Left ventricle myocardium inferior (tissue), 1 donor: ENCODE measurements around the gene CHD3. TPM values are rescaled to one million over a fixed set of nuclear protein-coding genes. Genes with fewer than 3 reads are reported as not detected.

Experiments
- DNase-seq: peaks from one replicate; pipeline ENCODE4 v3.0.0-alpha.2; 2020
- H3K27ac ChIP-seq: fragments of 200-600 bp; replicated peaks from 2 replicates; pipeline ENCODE4 v1.8.0; 2021
- H3K27me3 ChIP-seq: fragments of 200-600 bp; 2 replicates; pipeline ENCODE4 v1.8.0; 2021; ENCODE audit warnings: low read depth
- H3K36me3 ChIP-seq: fragments of 200-600 bp; 2 replicates; pipeline ENCODE4 v1.8.0; 2021
- H3K4me1 ChIP-seq: fragments of 200-600 bp; 2 replicates; pipeline ENCODE4 v1.8.0; 2021
- H3K4me3 ChIP-seq: fragments of 200-600 bp; 2 replicates; pipeline ENCODE4 v1.8.0; 2021; ENCODE audit warnings: mild to moderate bottlenecking, moderate library complexity
- H3K9me3 ChIP-seq: fragments of 200-600 bp; replicated peaks from 2 replicates; pipeline ENCODE4 v1.8.0; 2021
- intact Hi-C: fragments of 100-400 bp; cut with micrococcal nuclease; formaldehyde crosslinking; loops from one replicate; pipeline ENCODE4 v1.11.0; 2022
- total RNA-seq: library from RNA; stranded (reverse); fragmentation: NEBNext Ultra II Directional; extraction: Animal tissue kit (Norgen Biotek cat#: 25700); gene quantifications from one replicate; pipeline ENCODE4 v1.2.1, GENCODE V29; 2021
- TF ChIP-seq, protein P1 (sequence below): fragments of 200-600 bp; IDR thresholded peaks from 2 replicates; pipeline ENCODE4 v1.8.0; 2021; ENCODE audit warnings: antibody characterized with exemption, mild to moderate bottlenecking, borderline replicate concordance
- donor health status: DM: no; HTN: yes; CAD: no; lungs with severe emphysema.

CHD3 gene
- total RNA-seq, 1 donor from 2014 or later, result 15.6 TPM

DNA sequence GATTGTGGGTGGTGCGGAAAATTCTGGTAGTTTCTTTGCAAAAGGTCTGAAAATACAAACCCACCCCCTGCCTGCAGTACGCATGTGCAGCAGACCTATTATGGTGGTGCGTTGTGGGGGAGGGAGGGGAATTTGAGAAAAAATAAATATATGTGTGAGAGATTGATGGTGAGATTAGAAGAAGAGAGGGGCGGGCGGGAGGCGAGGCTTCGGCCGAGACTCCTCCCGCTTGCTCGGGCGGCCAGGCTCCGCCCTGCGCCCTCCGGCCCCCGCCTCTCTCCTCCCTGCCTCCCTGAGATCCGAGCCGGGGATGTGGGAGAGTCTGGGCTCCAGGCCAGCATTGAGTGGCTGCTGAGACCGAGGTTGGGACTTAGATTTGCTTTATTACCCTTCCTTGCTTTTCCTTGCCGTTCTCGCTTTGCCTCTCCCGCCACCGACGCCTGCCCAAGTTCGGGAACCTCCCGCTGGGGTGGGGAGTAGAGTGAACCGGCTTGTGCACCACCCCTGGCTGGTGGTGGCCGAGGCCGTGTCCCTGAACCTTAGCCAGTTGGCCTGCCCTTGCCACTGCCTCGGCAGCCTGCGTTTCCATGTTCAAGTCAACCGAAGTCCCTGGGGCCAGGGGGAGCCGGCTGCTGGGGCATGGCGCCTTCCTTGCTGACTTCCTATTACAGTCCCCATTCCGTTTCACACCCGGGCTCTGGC is 956 bp upstream of the CHD3 start:
- TF ChIP-seq, protein P1, sequence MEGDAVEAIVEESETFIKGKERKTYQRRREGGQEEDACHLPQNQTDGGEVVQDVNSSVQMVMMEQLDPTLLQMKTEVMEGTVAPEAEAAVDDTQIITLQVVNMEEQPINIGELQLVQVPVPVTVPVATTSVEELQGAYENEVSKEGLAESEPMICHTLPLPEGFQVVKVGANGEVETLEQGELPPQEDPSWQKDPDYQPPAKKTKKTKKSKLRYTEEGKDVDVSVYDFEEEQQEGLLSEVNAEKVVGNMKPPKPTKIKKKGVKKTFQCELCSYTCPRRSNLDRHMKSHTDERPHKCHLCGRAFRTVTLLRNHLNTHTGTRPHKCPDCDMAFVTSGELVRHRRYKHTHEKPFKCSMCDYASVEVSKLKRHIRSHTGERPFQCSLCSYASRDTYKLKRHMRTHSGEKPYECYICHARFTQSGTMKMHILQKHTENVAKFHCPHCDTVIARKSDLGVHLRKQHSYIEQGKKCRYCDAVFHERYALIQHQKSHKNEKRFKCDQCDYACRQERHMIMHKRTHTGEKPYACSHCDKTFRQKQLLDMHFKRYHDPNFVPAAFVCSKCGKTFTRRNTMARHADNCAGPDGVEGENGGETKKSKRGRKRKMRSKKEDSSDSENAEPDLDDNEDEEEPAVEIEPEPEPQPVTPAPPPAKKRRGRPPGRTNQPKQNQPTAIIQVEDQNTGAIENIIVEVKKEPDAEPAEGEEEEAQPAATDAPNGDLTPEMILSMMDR, result no peak
- Histone ChIP-seq H3K4me1 (peaks cover 58% of the 10 kb centered on the region), H3K9me3 (no peaks in the 10 kb centered on the region), H3K4me3 (peak overlapping the region; percentile 88), H3K36me3 (peaks cover 14% of the 10 kb centered on the region), H3K27ac (peak overlapping the region; percentile 98), H3K27me3 (no peaks in the 10 kb centered on the region)
- peak; percentile 93 for DNase-seq
- intact Hi-C loops, result no loop called here

DNA sequence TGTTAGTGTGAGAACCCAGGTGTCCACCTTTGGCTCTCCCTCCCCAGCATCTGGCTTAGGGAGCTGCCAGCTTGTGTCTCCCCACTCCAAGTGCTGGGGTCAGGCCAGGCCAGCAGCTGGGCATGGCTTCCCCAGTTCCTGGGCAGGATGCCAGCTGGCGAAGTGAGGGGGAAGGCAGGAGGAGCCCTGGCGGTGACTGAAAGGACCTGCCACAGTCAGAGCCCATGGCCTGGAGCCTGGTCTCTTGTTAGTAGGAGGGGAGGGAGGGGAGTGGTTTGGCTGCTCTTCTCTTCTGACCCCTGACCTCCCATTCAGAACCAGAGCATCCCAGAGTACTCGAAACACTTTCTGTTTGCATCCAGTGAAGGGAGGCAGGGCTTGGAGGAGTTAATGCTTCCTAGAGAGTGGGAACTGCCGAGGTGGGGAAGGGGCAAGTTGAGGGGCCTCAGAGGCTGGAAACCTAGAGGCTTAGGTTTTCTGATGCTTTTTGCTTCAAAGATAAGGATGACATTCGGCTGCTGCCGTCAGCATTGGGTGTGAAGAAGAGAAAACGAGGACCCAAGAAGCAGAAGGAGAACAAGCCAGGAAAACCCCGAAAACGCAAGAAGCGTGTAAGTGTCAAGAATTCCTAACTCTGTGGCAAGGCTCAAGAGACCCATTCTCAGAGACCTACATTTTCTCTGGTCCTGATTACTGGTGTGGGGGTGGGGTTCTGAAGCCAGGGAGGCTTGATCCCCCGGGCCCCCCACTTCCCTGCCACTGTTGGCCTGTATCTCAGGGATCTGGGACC is 772 bp downstream of the CHD3 start:
- TF ChIP-seq, protein P1, result peak; percentile 71
- Histone ChIP-seq H3K27me3 (no peaks in the 10 kb centered on the region), H3K27ac (peak overlapping the region; percentile 98), H3K9me3 (no peaks in the 10 kb centered on the region), H3K4me1 (peaks cover 51% of the 10 kb centered on the region), H3K36me3 (peaks cover 30% of the 10 kb centered on the region), H3K4me3 (peak overlapping the region; percentile 88)
- intact Hi-C loops, result no loop called here
- peak; percentile 97 for DNase-seq

- Histone ChIP-seq H3K4me1 (peaks cover 27% of the 10 kb centered on the region), H3K4me3 (no peak overlapping the region), H3K9me3 (no peaks in the 10 kb centered on the region), H3K27ac (no peak overlapping the region), H3K27me3 (no peaks in the 10 kb centered on the region), H3K36me3 (peaks cover 55% of the 10 kb centered on the region)
- TF ChIP-seq, protein P1, result no peak
- intact Hi-C loops, result no loop called here
- DNase-seq, result no peak
Measured at GRCh38 chr17:7893187-7893880, 4.7 kb downstream of the CHD3 start.

DNA sequence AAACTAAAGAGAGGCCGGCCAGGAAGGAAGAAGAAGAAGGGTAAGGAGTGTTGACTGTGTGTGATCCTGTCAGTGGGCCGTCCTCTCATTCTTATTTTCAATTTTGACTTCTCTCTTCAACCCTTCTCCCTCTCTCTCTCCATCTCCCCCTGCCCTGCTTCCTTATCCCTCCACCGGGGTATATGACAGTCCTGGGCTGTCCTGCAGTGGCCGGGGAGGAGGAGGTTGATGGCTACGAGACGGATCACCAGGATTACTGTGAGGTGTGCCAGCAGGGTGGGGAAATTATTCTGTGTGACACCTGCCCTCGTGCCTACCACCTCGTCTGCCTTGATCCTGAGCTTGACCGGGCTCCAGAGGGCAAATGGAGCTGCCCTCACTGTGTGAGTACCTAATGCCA is 5.6 kb downstream of the CHD3 start:
- no peak overlapping the region for H3K4me3 ChIP-seq
- TF ChIP-seq, protein P1, result no peak
- intact Hi-C loops, result no loop called here
- H3K36me3 ChIP-seq, result peaks cover 64% of the 10 kb centered on the region
- H3K27me3 ChIP-seq, result no peaks in the 10 kb centered on the region
- no peak overlapping the region for H3K27ac ChIP-seq
- peaks cover 18% of the 10 kb centered on the region for H3K4me1 ChIP-seq
- H3K9me3 ChIP-seq, result no peaks in the 10 kb centered on the region
- no peak for DNase-seq

DNA sequence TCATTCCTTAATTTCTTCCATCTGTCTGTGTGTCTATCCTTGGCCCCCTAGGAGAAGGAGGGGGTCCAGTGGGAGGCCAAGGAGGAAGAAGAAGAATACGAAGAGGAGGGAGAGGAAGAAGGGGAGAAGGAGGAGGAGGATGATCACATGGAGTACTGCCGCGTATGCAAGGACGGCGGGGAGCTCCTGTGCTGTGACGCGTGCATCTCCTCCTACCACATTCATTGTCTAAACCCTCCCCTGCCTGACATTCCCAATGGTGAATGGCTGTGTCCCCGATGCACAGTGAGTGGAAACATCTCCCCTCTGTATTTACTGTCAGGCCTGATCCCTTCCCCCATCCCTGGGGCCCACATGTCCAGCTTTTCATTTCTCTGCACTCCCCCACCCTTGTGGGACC is 6.3 kb downstream of the CHD3 start:
- Histone ChIP-seq H3K36me3 (peaks cover 70% of the 10 kb centered on the region), H3K27me3 (no peaks in the 10 kb centered on the region), H3K4me1 (peaks cover 11% of the 10 kb centered on the region), H3K9me3 (no peaks in the 10 kb centered on the region), H3K4me3 (no peak overlapping the region), H3K27ac (no peak overlapping the region)
- no peak for DNase-seq
- TF ChIP-seq, protein P1, result no peak
- intact Hi-C loops, result loop anchor here (5.0 kb wide), 1 partner anchor 33 kb away; no protein-coding TSS in a partner anchor
